ENCODE data around the gene USPL1. TPM values are rescaled to one million over a fixed set of nuclear protein-coding genes. Genes with fewer than 3 reads are reported as not detected.

USPL1 gene
- total and polyA plus RNA-seq, 2 of the 13 experiments (the other 11 are each of a cell fraction or from before 2014, with no cell fraction given), result 13.7 to 15.9 TPM

- TF ChIP-seq ZNF766 (CRISPR knock-in tag; IDR thresholded peaks at IDR 0.05; ENCODE audit: borderline replicate concordance) (peak; percentile 94), CCDC6 (CRISPR knock-in tag; IDR thresholded peaks at IDR 0.05) (peak; percentile 100), ZNF101 (CRISPR knock-in tag; IDR thresholded peaks at IDR 0.05; ENCODE audit: borderline replicate concordance, low read depth) (peak; percentile 32; the same call in 1 of the 2 replicates), ZFP41 (CRISPR knock-in tag; IDR thresholded peaks at IDR 0.05; ENCODE audit: borderline replicate concordance) (no peak; the same call in 1 of the 2 replicates), DMAP1 (CRISPR knock-in tag; IDR thresholded peaks at IDR 0.05) (peak; percentile 100), SOX5 (CRISPR knock-in tag; IDR thresholded peaks at IDR 0.05; ENCODE audit: borderline replicate concordance) (peak; percentile 88), ATM (IDR thresholded peaks at IDR 0.05; ENCODE audit: borderline replicate concordance) (no peak), KLF12 (CRISPR knock-in tag; IDR thresholded peaks at IDR 0.05; ENCODE audit: borderline replicate concordance) (peak; percentile 93), ZNF850 (CRISPR knock-in tag; conservative IDR thresholded peaks at IDR 0.05) (no peak), STAT6 (CRISPR knock-in tag; IDR thresholded peaks at IDR 0.05; ENCODE audit: borderline replicate concordance) (no peak), BRD4 (CRISPR knock-in tag; IDR thresholded peaks at IDR 0.05) (peak; percentile 95), AKAP8 (CRISPR knock-in tag; IDR thresholded peaks at IDR 0.05) (peak; percentile 85), MEF2D (CRISPR knock-in tag; IDR thresholded peaks at IDR 0.05) (peak; percentile 97), MAFG (CRISPR knock-in tag; IDR thresholded peaks at IDR 0.05) (no peak), ZNF205 (CRISPR knock-in tag; IDR thresholded peaks at IDR 0.05) (peak; percentile 87; the same call in 1 of the 2 replicates), ZNF280D (CRISPR knock-in tag; IDR thresholded peaks at IDR 0.05) (peak; percentile 98), ATF1 (CRISPR knock-in tag; IDR thresholded peaks at IDR 0.05) (peak; percentile 71; the same call in 1 of the 2 replicates), ZFP36L2 (CRISPR knock-in tag; IDR thresholded peaks at IDR 0.05) (no peak), GMEB2 (CRISPR knock-in tag; IDR thresholded peaks at IDR 0.05; ENCODE audit: low read depth) (peak; percentile 78), ZBTB20 (CRISPR knock-in tag; IDR thresholded peaks at IDR 0.05; ENCODE audit: borderline replicate concordance, low read depth) (peak; percentile 97), YY1 (IDR thresholded peaks at IDR 0.05; ENCODE audit: insufficient read depth, insufficient replicate concordance, low read depth, low read length) (peak; percentile 82)
- TF ChIP-seq, protein P1, sequence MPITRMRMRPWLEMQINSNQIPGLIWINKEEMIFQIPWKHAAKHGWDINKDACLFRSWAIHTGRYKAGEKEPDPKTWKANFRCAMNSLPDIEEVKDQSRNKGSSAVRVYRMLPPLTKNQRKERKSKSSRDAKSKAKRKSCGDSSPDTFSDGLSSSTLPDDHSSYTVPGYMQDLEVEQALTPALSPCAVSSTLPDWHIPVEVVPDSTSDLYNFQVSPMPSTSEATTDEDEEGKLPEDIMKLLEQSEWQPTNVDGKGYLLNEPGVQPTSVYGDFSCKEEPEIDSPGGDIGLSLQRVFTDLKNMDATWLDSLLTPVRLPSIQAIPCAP (CRISPR knock-in tag; IDR thresholded peaks at IDR 0.05; ENCODE audit: low read depth), result no peak
These were observed at the start of gene USPL1 (continued) for GRCh38 chr13:30617315-30618185.
